IMR-90 (cell line): Measurements from ENCODE around the gene WSB2. TPM values are rescaled to one million over a fixed set of nuclear protein-coding genes. Genes with fewer than 3 reads are reported as not detected.

ENCODE experiments used
- ATAC-seq: fragments of 200-7000 bp; cut with Tn5 transposase; 2 replicates; pipeline ENCODE4 v1.9.1; 2020; ENCODE audit warnings: low read depth, mild to moderate bottlenecking, moderate library complexity
- BruUV-seq: library from RNA; stranded (reverse); fragments of 400-500 nt; replicated peaks from 2 replicates; lab custom pipeline; 2021; lab: Mats Ljungman, UMichigan
- CTCF ChIA-PET: fragments of 300-600 bp; formaldehyde crosslinking; extraction: SDS; loops from one replicate; lab custom pipeline; 2021; ENCODE audit warnings: antibody characterized with exemption; lab: Yijun Ruan, JAX
- POLR2A ChIA-PET: fragments of 300-600 bp; sonication (Branson Sonifier 250); formaldehyde crosslinking; loops from one replicate; lab custom pipeline; 2022; ENCODE audit warnings: antibody characterized with exemption; ENCODE audit not compliant: unreplicated experiment; lab: Charles Lee
- DNase-seq: peaks from one replicate; pipeline ENCODE4 v3.0.0; 2013
- H2AFZ ChIP-seq: replicated peaks from 2 replicates; pipeline ENCODE3; 2013; ENCODE audit warnings: low read length, mild to moderate bottlenecking; ENCODE audit not compliant: poor library complexity
- H2AK5ac ChIP-seq: 2 replicates; pipeline ENCODE4 v1.6.1; 2013; ENCODE audit warnings: low read depth, low read length, inconsistent platforms
- H2AK9ac ChIP-seq: replicated peaks from 2 replicates; pipeline ENCODE3; 2013; ENCODE audit warnings: mild to moderate bottlenecking, low read depth, low read length, moderate library complexity; ENCODE audit not compliant: poor library complexity
- H2BK120ac ChIP-seq: 2 replicates; pipeline ENCODE4 v1.6.1; 2013; ENCODE audit warnings: low read depth, low read length, inconsistent platforms
- H2BK15ac ChIP-seq: 3 replicates; pipeline ENCODE4 v1.6.1; 2013; ENCODE audit warnings: low read depth, low read length, inconsistent platforms
- H2BK20ac ChIP-seq: 2 replicates; pipeline ENCODE4 v1.6.1; 2013; ENCODE audit warnings: low read depth, mild to moderate bottlenecking, inconsistent platforms, low read length, moderate library complexity
- H2BK5ac ChIP-seq: 2 replicates; pipeline ENCODE4 v1.6.1; 2013; ENCODE audit warnings: mild to moderate bottlenecking, low read depth, low read length, inconsistent platforms; ENCODE audit not compliant: poor library complexity, severe bottlenecking
- H3K14ac ChIP-seq: replicated peaks from 2 replicates; pipeline ENCODE4 v1.6.1; 2013; ENCODE audit warnings: low read depth, low read length, inconsistent platforms
- H3K18ac ChIP-seq: 2 replicates; pipeline ENCODE4 v1.6.1; 2013; ENCODE audit warnings: low read depth, low read length, control low read depth
- H3K23ac ChIP-seq: 2 replicates; pipeline ENCODE4 v1.6.1; 2013; ENCODE audit warnings: low read depth, low read length, inconsistent platforms
- H3K27ac ChIP-seq: 2 replicates; pipeline ENCODE4 v1.5.1; 2013; ENCODE audit warnings: mild to moderate bottlenecking, control low read depth, low read length; ENCODE audit not compliant: insufficient read depth
- H3K27me3 ChIP-seq: 2 replicates; pipeline ENCODE4 v1.6.1; 2013; ENCODE audit warnings: low read length; ENCODE audit not compliant: control insufficient read depth, insufficient read depth
- H3K36me3 ChIP-seq: 2 replicates; pipeline ENCODE4 v1.6.1; 2013; ENCODE audit warnings: low read length, mixed read lengths; ENCODE audit not compliant: control insufficient read depth, insufficient read depth
- H3K4ac ChIP-seq: 2 replicates; pipeline ENCODE4 v1.6.1; 2013; ENCODE audit warnings: low read depth, low read length, inconsistent platforms
- H3K4me1 ChIP-seq: 2 replicates; pipeline ENCODE4 v1.6.1; 2013; ENCODE audit warnings: low read length, mixed read lengths; ENCODE audit not compliant: control insufficient read depth, insufficient read depth
- H3K4me2 ChIP-seq: 2 replicates; pipeline ENCODE4 v1.6.1; 2013; ENCODE audit warnings: low read depth, mild to moderate bottlenecking, control low read depth, low read length, moderate library complexity
- H3K4me3 ChIP-seq: 2 replicates; pipeline ENCODE4 v1.5.1; 2013; ENCODE audit warnings: low read depth, mild to moderate bottlenecking, control low read depth, low read length, moderate library complexity; ENCODE audit not compliant: insufficient read depth
- H3K56ac ChIP-seq: 2 replicates; pipeline ENCODE4 v1.6.1; 2013; ENCODE audit warnings: low read length, inconsistent platforms; ENCODE audit not compliant: insufficient read depth; ENCODE audit errors: extremely low read depth
- H3K79me1 ChIP-seq, 2 experiments: 2 replicates each; pipeline ENCODE4 v1.6.1; 2013; ENCODE audit warnings: low read length in 2 of 2, inconsistent platforms in 1 of 2, low read depth in 1 of 2
- H3K9ac ChIP-seq: 2 replicates; pipeline ENCODE4 v1.6.1; 2013; ENCODE audit warnings: low read depth, low read length, control low read depth
- H3K9me1 ChIP-seq: 2 replicates; pipeline ENCODE4 v1.6.1; 2013; ENCODE audit warnings: low read length, inconsistent platforms; ENCODE audit not compliant: insufficient read depth
- H3K9me3 ChIP-seq: 2 replicates; pipeline ENCODE4 v1.6.1; 2013; ENCODE audit warnings: low read length; ENCODE audit not compliant: control insufficient read depth, insufficient read depth
- H4K20me1 ChIP-seq: 2 replicates; pipeline ENCODE4 v1.6.1; 2013; ENCODE audit warnings: low read length, inconsistent platforms; ENCODE audit not compliant: insufficient read depth
- H4K5ac ChIP-seq: 2 replicates; pipeline ENCODE4 v1.6.1; 2013; ENCODE audit warnings: mild to moderate bottlenecking, low read depth, low read length, control low read depth
- H4K8ac ChIP-seq, 2 experiments: 2 replicates each; pipeline ENCODE4 v1.6.1; 2013; ENCODE audit warnings: low read depth in 2 of 2, low read length in 2 of 2, control low read depth in 1 of 2, inconsistent platforms in 1 of 2
- H4K91ac ChIP-seq: 2 replicates; pipeline ENCODE4 v1.6.1; 2013; ENCODE audit warnings: low read depth, low read length, inconsistent platforms; ENCODE audit not compliant: insufficient read depth
- CEBPB ChIP-seq: IDR thresholded peaks from 2 replicates; pipeline ENCODE4 v1.6.1; 2012; ENCODE audit warnings: low read depth, low read length, improper control_type of control experiment
- CHD1 ChIP-seq: IDR thresholded peaks from 2 replicates; pipeline ENCODE4 v1.6.1; 2012; ENCODE audit warnings: low read depth, low read length, improper control_type of control experiment
- ELK1 ChIP-seq: fragments of 150-350 bp; IDR thresholded peaks from 2 replicates; pipeline ENCODE4 v1.6.1; 2016; ENCODE audit warnings: low read depth, mild to moderate bottlenecking, low read length, moderate library complexity, borderline replicate concordance
- FOS ChIP-seq: fragments of 150-350 bp; IDR thresholded peaks from 2 replicates; pipeline ENCODE4 v1.6.1; 2016; ENCODE audit warnings: low read depth, low read length
- POLR2A ChIP-seq: IDR thresholded peaks from 2 replicates; pipeline ENCODE4 v1.6.1; 2012; ENCODE audit warnings: mild to moderate bottlenecking, low read depth, low read length
- RCOR1 ChIP-seq: IDR thresholded peaks from 2 replicates; pipeline ENCODE4 v1.6.1; 2012; ENCODE audit warnings: mild to moderate bottlenecking, low read length, improper control_type of control experiment; ENCODE audit not compliant: insufficient replicate concordance
- RFX5 ChIP-seq: IDR thresholded peaks from 2 replicates; pipeline ENCODE4 v1.8.0; 2012; ENCODE audit warnings: low read depth, mild to moderate bottlenecking, low read length, moderate library complexity
- SMC3 ChIP-seq: fragments of 150-350 bp; IDR thresholded peaks from 2 replicates; pipeline ENCODE4 v1.6.1; 2016; ENCODE audit warnings: low read depth, mild to moderate bottlenecking, antibody characterized with exemption, low read length, moderate library complexity
- WGBS, 2 experiments: methylation state at CpG; one replicate each; pipeline versions ENCODE4 v1.1.5 to v1.1.7; 2013; ENCODE audit warnings: missing lambda C conversion rate in 2 of 2; ENCODE audit not compliant: insufficient read length in 1 of 2; ENCODE audit errors: extremely low coverage in 2 of 2; 5-methylcytosine and 5-hydroxymethylcytosine counted together
- dilution Hi-C: fragments of 300-500 bp; cut with HindIII; formaldehyde crosslinking; loops from one replicate; pipeline ENCODE4 v1.14.3; 2018; ENCODE audit warnings: low sequenced_read_pairs; ENCODE audit not compliant: unreplicated experiment
- in situ Hi-C: fragments of 300-500 bp; cut with MboI; formaldehyde crosslinking; loops from 3 replicates; pipeline ENCODE4 v1.14.3; 2019; ENCODE audit warnings: low sequenced_read_pairs, inconsistent platforms, mixed read lengths
- intact Hi-C: fragments of 100-400 bp; cut with micrococcal nuclease; formaldehyde crosslinking; loops from 2 replicates; pipeline ENCODE4 v1.10.0; 2022
- polyA plus RNA-seq, 3 experiments: library from polyadenylated mRNA; depleted of rRNA; stranded (reverse); fragments of >200 nt; gene quantifications; 2 replicates each; pipeline ENCODE4 v1.2.3, GENCODE V29; 2012; ENCODE audit warnings: low replicate concordance in 1 of 3
- total RNA-seq: library from RNA; depleted of rRNA; stranded (reverse); fragments of >200 nt; gene quantifications from 2 replicates; pipeline ENCODE4 v1.2.3, GENCODE V29; 2012

WSB2 gene
- total and polyA plus RNA-seq, 2 of the 4 experiments (the other 2 are of a cell fraction): 92.8 to 180 TPM

- Histone ChIP-seq H3K27me3 (no peaks in the 10 kb centered on the region), H3K4me2 (no peak overlapping the region), H3K56ac (no peak overlapping the region), H3K9me1 (no peaks in the 10 kb centered on the region), H3K14ac (no peak overlapping the region), H2BK20ac (no peak overlapping the region), H2AK9ac (no peak overlapping the region), H3K79me1 (peaks cover 0 to 35% of the 10 kb centered on the region in 2 experiments; a peak in 3 of 4 replicates), H3K23ac (no peak overlapping the region), H4K91ac (no peak overlapping the region), H3K18ac (no peak overlapping the region), H2AFZ (no peak overlapping the region), H3K36me3 (no peaks in the 10 kb centered on the region), H3K9ac (no peak overlapping the region), H2BK15ac (no peak overlapping the region), H4K20me1 (no peaks in the 10 kb centered on the region), H2BK120ac (no peak overlapping the region), H2AK5ac (no peak overlapping the region), H3K4ac (no peak overlapping the region), H4K8ac (no peak overlapping the region), H3K9me3 (no peaks in the 10 kb centered on the region), H3K27ac (no peak overlapping the region), H3K4me3 (no peak overlapping the region), H2BK5ac (no peak overlapping the region), H4K5ac (no peak overlapping the region), H3K4me1 (peaks cover 7% of the 10 kb centered on the region)
- CTCF ChIA-PET: interaction anchor here (1.2 kb wide), 2 partner anchors 10 to 71 kb away, joined by 3 to 4 read pairs; no protein-coding TSS in a partner anchor
- in situ Hi-C loops (no loop called here), dilution Hi-C loops (no loop called here), intact Hi-C loops (loop anchor here (5.0 kb wide), 2 partner anchors 73 to 313 kb away; partner anchors contain the start of genes PEBP1 and SUDS3)
- ATAC-seq: no peak
- no peak for TF ChIP-seq SMC3
- no peak for TF ChIP-seq FOS
- no peak for TF ChIP-seq CHD1
- TF ChIP-seq ELK1: no peak
- TF ChIP-seq CEBPB: no peak
- no peak for TF ChIP-seq POLR2A
- TF ChIP-seq RCOR1: no peak
- no peak for TF ChIP-seq RFX5
- DNase-seq: no peak
- WGBS, 2 experiments: 100% methylated on average over 1 of the region's 2 CpGs; no CpG with 5 or more reads in 1 of the 2 experiments
- BruUV-seq: TSS peak; percentile 40
- POLR2A ChIA-PET: no interaction called here
Observed at GRCh38 chr12:118064608-118065007, 3.6 kb upstream of the WSB2 start.
